ENCODE results near the gene LAMA2. TPM values are rescaled to one million over a fixed set of nuclear protein-coding genes. Genes with fewer than 3 reads are reported as not detected.

LAMA2 gene
- polyA plus RNA-seq, 3 donors = not detected

- peaks cover 4% of the 10 kb centered on the region for H3K4me1 Mint-ChIP-seq
Observed at GRCh38 chr6:129393654-129394053, 510.7 kb downstream of the LAMA2 start.

GRCh38 chr6:129398764-129399163 lies 515.8 kb downstream of the LAMA2 start:
- no CpG with 5 or more reads among the region's 4 CpGs for WGBS (ENCODE audit: insufficient coverage)

More at GRCh38 chr6:129393654-129394053, 510.7 kb downstream of the LAMA2 start:
- DNase-seq = peak; percentile 18 to 49 (median 44)
- Mint-ChIP-seq H3K9me3 (no peaks in the 10 kb centered on the region), H3K27me3 (ENCODE audit: low read depth in 3 of 3) (peaks cover 3 to 5% (median 5%) of the 10 kb centered on the region in 3 donors), H3K27ac (no peak overlapping the region), H3K4me3 (no peak overlapping the region), H3K36me3 (no peaks in the 10 kb centered on the region)
- intact Hi-C loops (cut with micrococcal nuclease) = no loop called here
- Histone ChIP-seq H3K79me2 (ENCODE audit: insufficient read depth, low read length) (no peaks in the 10 kb centered on the region), H3K27me3 (ENCODE audit: control insufficient read depth in 2 of 2, insufficient read depth in 2 of 2, low read length in 2 of 2) (no peaks in the 10 kb centered on the region), H3K9me3 (replicated peaks in 1 of 2; ENCODE audit: control insufficient read depth in 1 of 2, insufficient read depth in 1 of 2, low read length in 2 of 2) (no peaks in the 10 kb centered on the region), H3K36me3 (replicated peaks in 1 of 2; ENCODE audit: control insufficient read depth in 1 of 2, insufficient read depth in 2 of 2, low read length in 2 of 2) (no peaks in the 10 kb centered on the region), H3K4me3 (replicated peaks in 1 of 3; ENCODE audit: low read depth in 2 of 3, low read length in 3 of 3) (no peak overlapping the region), H3K4me2 (replicated peaks; ENCODE audit: extremely low read depth, low read length, poor library complexity, severe bottlenecking) (no peak overlapping the region), H4K20me1 (ENCODE audit: insufficient read depth, low read length) (no peaks in the 10 kb centered on the region), H3K9ac (ENCODE audit: insufficient read depth, low read length, poor library complexity, severe bottlenecking) (no peak overlapping the region), H3K4me1 (ENCODE audit: control insufficient read depth in 1 of 2, insufficient read depth in 2 of 2, low read length in 2 of 2) (no peaks in the 10 kb centered on the region), H2AFZ (ENCODE audit: insufficient read depth, low read depth, low read length, poor library complexity, severe bottlenecking) (no peak overlapping the region), H3K27ac (ENCODE audit: low read depth in 1 of 2, low read length in 2 of 2) (no peak overlapping the region)
- no peak for TF ChIP-seq CTCF (IDR thresholded peaks at IDR 0.05)
- 0% methylated on average over 1 of the region's 2 CpGs for WGBS (ENCODE audit: insufficient coverage)

More at GRCh38 chr6:129398764-129399163, 515.8 kb downstream of the LAMA2 start:
- Mint-ChIP-seq H3K4me1 (peaks cover 3% of the 10 kb centered on the region), H3K27ac (no peak overlapping the region), H3K36me3 (no peaks in the 10 kb centered on the region), H3K9me3 (no peaks in the 10 kb centered on the region), H3K27me3 (ENCODE audit: low read depth in 3 of 3) (peaks cover 2 to 5% (median 2%) of the 10 kb centered on the region in 3 donors), H3K4me3 (no peak overlapping the region)
- no peak for DNase-seq
- H3K4me3 ChIP-seq (replicated peaks in 1 of 3; ENCODE audit: low read depth in 2 of 3, low read length in 3 of 3) = no peak overlapping the region
- H3K9me3 ChIP-seq (replicated peaks in 1 of 2; ENCODE audit: control insufficient read depth in 1 of 2, insufficient read depth in 1 of 2, low read length in 2 of 2) = no peaks in the 10 kb centered on the region
- no peaks in the 10 kb centered on the region for H3K4me1 ChIP-seq (ENCODE audit: control insufficient read depth in 1 of 2, insufficient read depth in 2 of 2, low read length in 2 of 2)
- no peaks in the 10 kb centered on the region for H4K20me1 ChIP-seq (ENCODE audit: insufficient read depth, low read length)
- no peaks in the 10 kb centered on the region for H3K36me3 ChIP-seq (replicated peaks in 1 of 2; ENCODE audit: control insufficient read depth in 1 of 2, insufficient read depth in 2 of 2, low read length in 2 of 2)
- H2AFZ ChIP-seq (ENCODE audit: insufficient read depth, low read depth, low read length, poor library complexity, severe bottlenecking) = no peak overlapping the region
- TF ChIP-seq CTCF (IDR thresholded peaks at IDR 0.05) = no peak
- no peak overlapping the region for H3K4me2 ChIP-seq (replicated peaks; ENCODE audit: extremely low read depth, low read length, poor library complexity, severe bottlenecking)
- H3K79me2 ChIP-seq (ENCODE audit: insufficient read depth, low read length) = no peaks in the 10 kb centered on the region
- H3K27me3 ChIP-seq (ENCODE audit: control insufficient read depth in 2 of 2, insufficient read depth in 2 of 2, low read length in 2 of 2) = no peaks in the 10 kb centered on the region
- intact Hi-C loops (cut with micrococcal nuclease) = no loop called here
- H3K27ac ChIP-seq (ENCODE audit: low read depth in 1 of 2, low read length in 2 of 2) = no peak overlapping the region
- no peak overlapping the region for H3K9ac ChIP-seq (ENCODE audit: insufficient read depth, low read length, poor library complexity, severe bottlenecking)
